GM21723 (cell line): ENCODE data around the gene SPDEF.
A peak's percentile ranks its signal among the peaks of the same experiment; 100 is the strongest.

Experiments used
- ATAC-seq: cut with Tn5 transposase; IDR thresholded peaks from one replicate; pipeline ENCODE4 v1.9.1; 2021; ENCODE audit warnings: mild to moderate bottlenecking, moderate library complexity; ENCODE audit not compliant: unreplicated experiment

The SPDEF gene

DNA sequence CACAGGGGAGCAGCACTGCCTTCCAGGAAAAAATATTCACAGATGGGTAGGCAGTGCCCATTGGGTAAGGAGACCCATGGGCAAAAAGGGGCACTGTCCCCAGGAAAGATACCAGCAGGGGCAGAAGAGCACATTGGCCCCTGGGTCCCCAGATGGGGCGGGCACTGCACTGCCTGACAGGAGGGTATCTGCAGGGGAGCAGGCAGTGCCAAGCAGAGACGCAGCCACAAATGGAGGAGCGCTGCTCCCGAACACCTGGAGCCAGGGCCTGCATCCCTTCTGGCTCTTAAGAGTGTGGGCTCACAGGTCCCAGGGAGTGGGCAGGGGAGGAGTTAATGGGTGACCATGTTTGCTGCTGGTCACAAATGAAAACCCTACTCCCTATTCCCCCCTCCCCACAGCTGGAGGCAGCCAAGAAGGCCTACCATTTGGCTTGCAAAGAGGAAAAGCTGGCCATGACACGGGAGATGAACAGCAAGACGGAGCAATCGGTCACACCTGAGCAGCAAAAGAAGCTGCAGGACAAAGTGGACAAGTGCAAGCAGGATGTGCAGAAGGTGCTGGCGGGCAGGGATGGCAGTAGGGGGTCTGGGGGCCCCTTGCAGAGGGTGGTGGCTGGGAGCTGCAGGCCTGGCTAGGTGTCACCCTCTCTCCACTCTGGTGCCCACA lies 27.0 kb downstream of the SPDEF start:
- ATAC-seq = no peak

DNA sequence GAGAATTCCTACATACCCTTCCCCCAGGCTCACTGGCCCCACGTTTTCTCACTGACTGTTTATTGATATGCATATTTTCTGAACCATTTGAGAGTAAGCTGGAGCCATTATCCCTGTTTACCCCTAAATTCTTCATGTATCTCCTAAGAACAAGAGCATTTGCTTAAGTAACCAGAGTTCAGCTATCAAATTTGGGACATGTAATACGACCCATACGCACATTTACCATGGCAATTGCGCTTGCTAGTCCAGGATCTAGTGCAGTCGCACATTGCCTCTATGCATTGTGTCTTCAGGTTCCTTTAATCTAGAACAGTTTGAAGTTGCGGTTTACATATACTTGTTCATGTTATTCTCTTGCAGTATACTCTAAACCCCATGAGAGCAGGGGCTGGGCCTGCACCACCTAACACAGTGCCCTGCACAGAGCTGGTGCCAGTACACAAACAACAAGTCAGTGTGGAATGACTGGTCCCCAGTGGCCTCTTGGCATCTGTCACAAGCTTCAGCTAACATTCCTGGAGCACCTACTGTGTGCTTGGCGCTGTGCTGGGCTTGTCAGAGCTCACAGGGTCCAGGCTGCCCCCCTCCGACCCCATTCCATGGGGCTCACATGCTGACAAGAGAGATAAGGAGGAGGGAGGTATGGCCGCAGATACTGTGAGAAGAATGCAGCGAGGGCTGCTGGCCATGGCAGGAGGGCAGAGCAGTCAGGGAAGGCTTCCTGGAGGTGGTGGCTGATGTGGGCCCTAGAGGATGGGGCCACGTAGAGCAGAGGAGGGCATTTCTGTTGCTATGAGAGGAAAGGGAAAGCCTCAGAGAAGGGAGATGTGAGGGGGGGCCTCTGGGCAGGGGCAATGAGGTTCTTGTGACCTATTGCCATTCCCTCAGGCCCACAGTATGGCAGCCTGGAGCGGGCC lies 28.1 kb downstream of the SPDEF start:
- ATAC-seq = no peak

DNA sequence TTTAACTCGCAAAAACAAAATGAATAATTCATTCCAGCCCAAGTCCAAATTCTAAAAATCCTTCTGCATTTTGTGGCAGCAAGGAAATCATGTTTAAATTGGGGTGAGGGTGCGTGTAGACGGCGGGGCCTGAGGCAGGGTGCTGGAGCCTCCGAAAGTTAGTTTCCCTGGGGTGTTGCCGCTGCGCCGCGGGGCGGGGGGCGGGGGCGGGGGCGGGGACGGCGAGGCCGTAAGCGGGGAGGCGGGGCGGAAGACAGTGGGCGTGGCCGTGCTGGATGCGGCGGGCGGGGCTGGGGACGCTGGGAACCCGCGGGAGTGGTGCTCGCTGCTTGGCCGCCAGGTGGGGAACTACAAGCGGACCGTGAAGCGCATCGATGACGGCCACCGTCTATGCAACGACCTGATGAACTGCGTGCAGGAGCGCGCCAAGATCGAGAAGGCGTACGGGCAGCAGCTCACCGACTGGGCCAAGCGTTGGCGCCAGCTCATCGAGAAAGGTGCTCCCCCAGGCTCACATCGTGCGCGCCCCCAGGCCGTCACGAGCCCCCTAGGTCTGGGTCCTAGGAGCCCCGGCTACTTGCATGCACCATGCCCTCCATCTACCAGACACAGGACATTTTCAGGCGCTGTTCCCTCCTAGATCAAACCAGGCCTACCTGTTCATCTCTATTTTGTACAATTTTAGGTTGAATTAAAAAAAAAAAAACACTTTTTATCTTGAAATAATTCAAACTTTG lies 29.0 kb downstream of the SPDEF start:
- peak; percentile 80 for ATAC-seq

DNA sequence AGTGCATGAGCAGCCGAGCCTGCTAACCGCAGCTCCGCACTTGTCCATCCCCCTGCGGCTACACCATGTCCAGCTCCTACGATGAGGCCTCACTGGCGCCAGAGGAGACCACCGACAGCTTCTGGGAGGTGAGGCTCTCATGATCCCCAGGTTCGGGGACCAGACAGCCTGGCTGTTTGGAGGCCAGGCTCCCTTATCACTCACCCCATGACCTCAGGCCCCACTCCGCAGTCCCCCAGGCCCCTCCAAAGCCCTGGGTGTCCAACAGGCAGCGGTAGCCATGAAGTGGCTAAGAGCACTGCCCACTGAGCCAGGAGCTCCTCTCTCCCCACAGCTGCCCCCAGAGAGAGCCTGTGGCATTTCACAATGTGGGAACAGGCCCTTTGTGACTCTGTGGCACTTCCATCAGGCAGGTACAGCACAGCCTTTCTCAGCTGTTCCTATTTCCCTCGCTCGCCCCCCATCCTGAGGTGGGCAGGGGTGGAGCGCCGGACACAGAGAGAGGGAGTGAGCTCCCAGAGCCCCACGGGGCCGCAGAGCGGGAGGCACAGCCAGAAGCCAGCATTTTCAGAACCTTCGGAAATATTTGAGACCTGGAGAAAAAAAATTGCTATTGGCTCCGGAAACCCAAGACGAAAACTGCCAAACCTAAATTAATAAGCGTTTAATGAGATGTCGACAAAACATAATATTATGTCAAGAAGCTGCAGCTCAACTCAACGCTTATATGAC lies 29.7 kb downstream of the SPDEF start:
- no peak for ATAC-seq

GRCh38 chr6:34525431-34526175 lies 30.5 kb downstream of the SPDEF start:
- no peak for ATAC-seq

DNA sequence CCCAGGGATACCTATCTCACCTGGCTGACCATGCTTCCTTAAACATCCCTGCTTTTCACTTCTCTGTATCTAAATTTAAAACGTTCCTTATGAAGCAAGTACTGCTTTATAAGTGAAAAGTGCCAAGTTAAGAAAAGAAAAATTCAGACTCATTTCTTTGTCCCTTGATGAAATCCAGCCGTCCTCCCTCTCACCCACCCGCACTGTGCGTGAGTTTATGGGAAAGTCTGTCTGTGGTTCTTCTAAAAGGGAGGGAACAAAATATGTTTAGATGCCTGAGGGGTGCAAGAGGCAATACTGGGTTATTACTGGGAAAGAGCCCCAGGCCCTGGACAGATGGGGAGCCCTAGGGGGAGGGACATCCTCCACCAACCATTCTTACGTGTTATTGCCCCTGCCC lies 31.2 kb downstream of the SPDEF start:
- no peak for ATAC-seq

DNA sequence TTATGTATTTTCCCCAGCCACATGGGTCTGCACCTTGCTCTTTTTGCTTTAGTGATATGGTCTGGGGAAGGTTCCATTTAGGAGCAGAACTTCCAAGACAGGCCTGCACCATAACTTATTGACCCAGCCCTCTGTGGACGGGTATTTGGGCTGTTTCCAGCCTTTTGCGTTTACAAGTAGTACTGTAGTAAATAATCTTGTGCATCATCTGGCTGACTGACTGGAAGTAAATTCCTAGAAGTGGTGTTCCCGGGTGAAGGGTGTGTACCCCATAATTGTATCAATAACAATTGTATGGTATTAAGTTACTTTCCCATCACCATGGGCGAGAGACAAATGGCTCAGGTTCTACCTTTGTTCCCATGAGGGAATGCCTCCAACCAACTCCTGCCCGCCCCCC lies 31.6 kb downstream of the SPDEF start:
- no peak for ATAC-seq

GRCh38 chr6:34523441-34524206 lies 32.5 kb downstream of the SPDEF start:
- no peak for ATAC-seq

- no peak for ATAC-seq
These were observed 33.4 kb downstream of the SPDEF start for GRCh38 chr6:34522761-34523160.

- no peak for ATAC-seq
These were observed 34.5 kb downstream of the SPDEF start for GRCh38 chr6:34521463-34522285.

- no peak for ATAC-seq
These were observed 35.3 kb downstream of the SPDEF start for GRCh38 chr6:34520645-34521462.

GRCh38 chr6:34519971-34520644 lies 36.0 kb downstream of the SPDEF start:
- no peak for ATAC-seq

- ATAC-seq = no peak
These were observed 37.3 kb downstream of the SPDEF start for GRCh38 chr6:34518669-34519365.

DNA sequence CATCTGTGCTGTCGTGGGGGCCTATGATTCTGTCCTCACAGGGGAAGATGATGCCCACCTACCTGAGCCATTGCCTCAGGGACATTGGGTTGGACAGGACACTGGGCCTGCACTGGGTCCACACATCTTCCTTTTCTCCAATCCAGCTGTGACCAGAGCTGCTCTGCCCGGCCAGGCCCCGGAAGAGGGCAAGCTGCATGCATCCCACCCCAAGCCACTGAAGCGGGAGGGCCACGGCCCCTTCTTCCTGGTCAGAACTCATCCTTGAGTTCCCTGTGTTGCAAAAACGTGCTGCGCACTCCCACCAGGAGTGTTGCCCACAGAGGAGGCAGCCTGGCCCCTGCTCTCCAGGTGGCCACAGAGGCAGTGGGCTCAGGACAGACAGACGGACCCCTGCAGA lies 38.2 kb downstream of the SPDEF start:
- ATAC-seq = no peak

DNA sequence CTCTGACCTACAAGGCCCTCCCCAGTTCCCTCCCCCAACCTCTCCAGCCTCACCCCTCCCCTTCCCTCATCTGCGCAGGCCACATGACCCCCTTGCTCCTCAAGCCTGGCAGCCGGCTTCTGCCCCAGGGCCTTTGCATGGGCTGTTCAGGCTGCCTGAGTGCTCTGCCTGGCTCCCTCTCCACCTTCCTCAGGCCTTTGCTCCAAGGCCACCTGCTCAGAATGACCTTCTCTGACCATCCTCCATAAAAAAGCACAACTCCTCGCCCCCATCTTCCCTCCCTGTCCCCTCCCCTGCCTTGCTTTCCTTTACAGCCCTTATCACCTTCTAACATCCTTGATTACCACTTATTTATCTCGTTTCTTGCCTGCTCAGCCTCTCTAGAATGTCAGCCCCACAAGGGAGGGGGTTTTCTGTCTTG lies 38.7 kb downstream of the SPDEF start:
- ATAC-seq = no peak
